SIG-M5 treated with dmso at 0.1 percent for 504 hours (cell line): ENCODE data around the gene CACNA2D4.

ENCODE experiments used
- DNase-seq: peaks from one replicate; lab custom pipeline; 2025; ENCODE audit not compliant: unreplicated experiment; lab: John Stamatoyannopoulos, UW

The CACNA2D4 gene

DNA sequence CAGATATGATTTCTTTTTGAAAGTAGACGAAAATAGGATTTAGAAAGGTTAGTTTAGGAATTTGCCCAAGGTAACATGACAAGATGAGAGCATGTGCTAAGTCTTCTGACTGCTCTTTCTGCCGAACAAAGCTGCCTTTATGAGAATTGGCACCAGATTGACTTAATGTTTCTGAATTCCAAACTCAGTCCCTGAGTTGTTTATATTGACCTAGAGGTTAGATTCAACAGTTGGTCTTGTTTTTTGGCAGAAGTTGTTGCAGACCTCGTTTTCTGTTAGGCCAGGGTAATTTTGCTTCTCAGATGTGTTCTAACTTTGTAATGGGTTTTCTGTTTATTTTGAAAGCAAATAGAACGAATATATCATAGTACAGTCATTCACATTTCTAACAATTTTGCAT, 159.6 kb downstream of the CACNA2D4 start:
- no peak for DNase-seq

GRCh38 chr12:1758376-1758775, 160.1 kb downstream of the CACNA2D4 start:
- no peak for DNase-seq

GRCh38 chr12:1750300-1750699, 168.2 kb downstream of the CACNA2D4 start:
- no peak for DNase-seq

DNA sequence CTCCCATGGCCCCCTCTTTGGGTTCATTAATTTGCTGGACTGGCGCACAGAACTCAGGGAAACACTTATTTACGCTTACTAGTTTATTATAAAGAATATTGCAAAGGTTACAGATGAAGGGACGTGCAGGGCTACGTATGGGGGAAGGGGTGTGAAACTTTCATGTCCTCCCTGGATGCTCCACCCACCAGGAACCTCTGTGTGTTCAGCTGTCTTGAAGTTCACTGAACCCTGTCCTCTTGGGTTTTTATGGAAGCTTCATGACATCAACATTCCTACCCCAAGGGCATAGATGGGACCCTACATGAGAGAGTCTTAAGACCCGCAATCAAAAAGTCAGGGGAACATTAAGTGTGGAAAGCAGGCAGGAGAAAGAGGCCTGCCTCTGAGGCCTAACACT, 169.4 kb downstream of the CACNA2D4 start:
- DNase-seq: no peak

- DNase-seq: no peak
These were observed 170.8 kb downstream of the CACNA2D4 start for GRCh38 chr12:1747609-1748008.

DNA sequence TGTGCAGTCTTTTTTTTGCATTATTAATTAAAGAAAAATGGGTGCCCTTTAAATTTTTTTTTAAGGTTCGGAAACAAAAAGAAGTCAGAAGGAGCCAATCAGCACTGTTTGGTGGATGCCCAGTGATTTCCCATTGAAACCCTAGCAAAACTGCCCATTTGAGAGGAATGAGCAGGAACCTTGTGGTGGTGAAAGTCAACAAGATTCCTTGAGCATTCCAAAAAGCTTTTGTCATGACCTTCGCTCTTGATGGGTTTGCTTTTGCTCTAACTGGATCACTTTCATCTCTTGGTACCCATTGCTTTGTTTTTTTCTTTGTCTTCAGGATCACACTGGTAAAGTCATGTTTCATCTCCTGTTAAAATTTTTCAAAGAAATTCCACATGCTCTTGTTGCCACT, 173.5 kb downstream of the CACNA2D4 start:
- DNase-seq: no peak
